Brain microvascular endothelial cell (primary cell): ENCODE data around the gene DIP2B.
A peak's percentile ranks its signal among the peaks of the same experiment; 100 is the strongest.

Experiments
- DNase-seq: peaks from one replicate; pipeline ENCODE4 v3.0.0-alpha.2; 2020
- H3K27ac ChIP-seq: fragments of 250-450 bp; sonication (Bioruptor Pico); 2 replicates; pipeline ENCODE4 v1.5.1; 2020; ENCODE audit warnings: mild to moderate bottlenecking, moderate library complexity
- H3K27me3 ChIP-seq: fragments of 250-450 bp; sonication (Bioruptor Pico); replicated peaks from 2 replicates; pipeline ENCODE4 v1.5.1; 2020; ENCODE audit warnings: mild to moderate bottlenecking
- H3K36me3 ChIP-seq: fragments of 250-450 bp; sonication (Bioruptor Pico); replicated peaks from 2 replicates; pipeline ENCODE4 v1.5.1; 2020; ENCODE audit warnings: mild to moderate bottlenecking
- H3K4me3 ChIP-seq: 2 replicates; pipeline ENCODE4 v1.5.1; 2011; ENCODE audit warnings: low read depth, mild to moderate bottlenecking, control low read depth, low read length, moderate library complexity
- in situ Hi-C: cut with HindIII; loops from 2 replicates; pipeline ENCODE4 v1.10.0; 2017; ENCODE audit warnings: low sequenced_read_pairs, low pct_ligation_motif_present
- TF ChIP-seq, protein P1 (sequence below): IDR thresholded peaks from 2 replicates; pipeline ENCODE4 v1.5.1; 2011; ENCODE audit warnings: low read depth, mild to moderate bottlenecking, moderate library complexity, low read length, control low read depth, inconsistent platforms; ENCODE audit errors: missing control alignments

DIP2B gene, protein sequence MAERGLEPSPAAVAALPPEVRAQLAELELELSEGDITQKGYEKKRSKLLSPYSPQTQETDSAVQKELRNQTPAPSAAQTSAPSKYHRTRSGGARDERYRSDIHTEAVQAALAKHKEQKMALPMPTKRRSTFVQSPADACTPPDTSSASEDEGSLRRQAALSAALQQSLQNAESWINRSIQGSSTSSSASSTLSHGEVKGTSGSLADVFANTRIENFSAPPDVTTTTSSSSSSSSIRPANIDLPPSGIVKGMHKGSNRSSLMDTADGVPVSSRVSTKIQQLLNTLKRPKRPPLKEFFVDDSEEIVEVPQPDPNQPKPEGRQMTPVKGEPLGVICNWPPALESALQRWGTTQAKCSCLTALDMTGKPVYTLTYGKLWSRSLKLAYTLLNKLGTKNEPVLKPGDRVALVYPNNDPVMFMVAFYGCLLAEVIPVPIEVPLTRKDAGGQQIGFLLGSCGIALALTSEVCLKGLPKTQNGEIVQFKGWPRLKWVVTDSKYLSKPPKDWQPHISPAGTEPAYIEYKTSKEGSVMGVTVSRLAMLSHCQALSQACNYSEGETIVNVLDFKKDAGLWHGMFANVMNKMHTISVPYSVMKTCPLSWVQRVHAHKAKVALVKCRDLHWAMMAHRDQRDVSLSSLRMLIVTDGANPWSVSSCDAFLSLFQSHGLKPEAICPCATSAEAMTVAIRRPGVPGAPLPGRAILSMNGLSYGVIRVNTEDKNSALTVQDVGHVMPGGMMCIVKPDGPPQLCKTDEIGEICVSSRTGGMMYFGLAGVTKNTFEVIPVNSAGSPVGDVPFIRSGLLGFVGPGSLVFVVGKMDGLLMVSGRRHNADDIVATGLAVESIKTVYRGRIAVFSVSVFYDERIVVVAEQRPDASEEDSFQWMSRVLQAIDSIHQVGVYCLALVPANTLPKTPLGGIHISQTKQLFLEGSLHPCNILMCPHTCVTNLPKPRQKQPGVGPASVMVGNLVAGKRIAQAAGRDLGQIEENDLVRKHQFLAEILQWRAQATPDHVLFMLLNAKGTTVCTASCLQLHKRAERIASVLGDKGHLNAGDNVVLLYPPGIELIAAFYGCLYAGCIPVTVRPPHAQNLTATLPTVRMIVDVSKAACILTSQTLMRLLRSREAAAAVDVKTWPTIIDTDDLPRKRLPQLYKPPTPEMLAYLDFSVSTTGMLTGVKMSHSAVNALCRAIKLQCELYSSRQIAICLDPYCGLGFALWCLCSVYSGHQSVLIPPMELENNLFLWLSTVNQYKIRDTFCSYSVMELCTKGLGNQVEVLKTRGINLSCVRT (N-terminal part only)

DNA sequence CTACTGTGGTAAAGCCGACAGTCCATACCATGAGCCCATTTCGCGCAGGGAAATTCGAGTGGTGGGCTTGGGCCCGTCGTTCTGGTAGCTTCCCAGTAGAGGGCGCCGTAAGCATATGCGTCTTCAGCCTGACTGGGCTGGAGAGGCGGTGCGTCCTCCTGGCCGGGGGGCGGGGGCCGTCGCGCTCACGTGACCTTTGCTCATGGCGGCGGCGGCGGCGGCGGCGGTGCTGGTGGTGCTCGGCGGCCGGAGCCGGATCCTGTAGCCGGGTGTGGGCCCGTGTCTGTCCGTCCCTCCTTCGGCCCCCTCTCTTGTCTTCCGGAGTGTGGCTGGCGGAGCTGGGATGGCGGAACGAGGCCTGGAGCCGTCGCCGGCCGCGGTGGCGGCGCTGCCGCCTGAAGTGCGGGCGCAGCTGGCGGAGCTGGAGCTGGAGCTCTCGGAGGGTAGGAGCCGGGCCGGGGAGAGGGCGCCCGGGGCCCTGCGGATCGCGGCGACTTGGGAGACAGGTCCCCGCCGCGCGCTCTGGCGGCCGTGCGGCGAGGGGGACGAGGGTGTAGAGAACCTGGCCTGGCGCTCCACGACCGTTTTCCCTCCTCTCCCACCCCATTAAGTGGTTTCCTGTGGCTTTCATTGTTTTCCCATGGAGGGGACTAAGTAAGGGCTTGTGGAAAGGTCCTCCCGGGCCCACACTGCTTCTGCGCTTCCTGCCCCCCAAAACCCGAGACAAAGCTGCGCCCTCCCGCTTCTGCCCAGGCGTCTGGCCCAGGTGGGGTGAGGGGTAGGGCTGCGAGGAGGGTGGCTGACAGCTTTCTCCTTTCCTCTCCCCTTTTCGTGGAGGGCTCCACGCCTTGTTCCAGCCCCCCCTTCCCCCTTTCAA, at the start of gene DIP2B:
DIP2B (plus strand) TSS at position 188 of the 877 bp plus-strand sequence; CDS start at position 344, 156 bp downstream.
- Histone ChIP-seq H3K27ac (peak within 1 kb of the TSS; percentile 67), H3K4me3 (peak within 1 kb of the TSS; percentile 87), H3K36me3 (no peaks in the 10 kb centered on the region), H3K27me3 (no peaks in the 10 kb centered on the region)
- TF ChIP-seq, protein P1, sequence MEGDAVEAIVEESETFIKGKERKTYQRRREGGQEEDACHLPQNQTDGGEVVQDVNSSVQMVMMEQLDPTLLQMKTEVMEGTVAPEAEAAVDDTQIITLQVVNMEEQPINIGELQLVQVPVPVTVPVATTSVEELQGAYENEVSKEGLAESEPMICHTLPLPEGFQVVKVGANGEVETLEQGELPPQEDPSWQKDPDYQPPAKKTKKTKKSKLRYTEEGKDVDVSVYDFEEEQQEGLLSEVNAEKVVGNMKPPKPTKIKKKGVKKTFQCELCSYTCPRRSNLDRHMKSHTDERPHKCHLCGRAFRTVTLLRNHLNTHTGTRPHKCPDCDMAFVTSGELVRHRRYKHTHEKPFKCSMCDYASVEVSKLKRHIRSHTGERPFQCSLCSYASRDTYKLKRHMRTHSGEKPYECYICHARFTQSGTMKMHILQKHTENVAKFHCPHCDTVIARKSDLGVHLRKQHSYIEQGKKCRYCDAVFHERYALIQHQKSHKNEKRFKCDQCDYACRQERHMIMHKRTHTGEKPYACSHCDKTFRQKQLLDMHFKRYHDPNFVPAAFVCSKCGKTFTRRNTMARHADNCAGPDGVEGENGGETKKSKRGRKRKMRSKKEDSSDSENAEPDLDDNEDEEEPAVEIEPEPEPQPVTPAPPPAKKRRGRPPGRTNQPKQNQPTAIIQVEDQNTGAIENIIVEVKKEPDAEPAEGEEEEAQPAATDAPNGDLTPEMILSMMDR: peak; percentile 90
- in situ Hi-C loops: no loop called here
- peak; percentile 91 for DNase-seq

DNA sequence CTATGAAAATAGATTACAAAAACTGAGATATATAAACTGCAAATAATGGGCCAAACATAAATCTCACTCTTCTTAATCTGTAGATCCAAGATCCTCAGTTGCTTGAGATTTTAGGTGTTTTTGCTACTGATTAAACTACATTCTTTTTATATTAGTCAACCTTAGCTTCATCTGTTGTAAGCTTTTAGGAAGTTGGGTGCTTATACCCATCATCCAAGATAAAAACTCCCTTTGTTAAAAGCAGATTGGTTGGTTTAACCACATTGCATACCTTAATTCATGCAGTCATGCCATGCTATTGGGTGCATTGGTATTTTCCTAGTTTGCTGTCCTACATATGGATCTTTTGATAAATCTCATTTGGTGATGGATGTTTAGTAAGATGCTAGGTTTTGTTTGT, 46.2 kb upstream of the DIP2B start:
- no peaks in the 10 kb centered on the region for H3K27me3 ChIP-seq
- no peak overlapping the region for H3K4me3 ChIP-seq
- peaks cover 26% of the 10 kb centered on the region for H3K36me3 ChIP-seq
- TF ChIP-seq, protein P1: no peak
- in situ Hi-C loops: no loop called here
- no peak overlapping the region for H3K27ac ChIP-seq
- no peak for DNase-seq

DNA sequence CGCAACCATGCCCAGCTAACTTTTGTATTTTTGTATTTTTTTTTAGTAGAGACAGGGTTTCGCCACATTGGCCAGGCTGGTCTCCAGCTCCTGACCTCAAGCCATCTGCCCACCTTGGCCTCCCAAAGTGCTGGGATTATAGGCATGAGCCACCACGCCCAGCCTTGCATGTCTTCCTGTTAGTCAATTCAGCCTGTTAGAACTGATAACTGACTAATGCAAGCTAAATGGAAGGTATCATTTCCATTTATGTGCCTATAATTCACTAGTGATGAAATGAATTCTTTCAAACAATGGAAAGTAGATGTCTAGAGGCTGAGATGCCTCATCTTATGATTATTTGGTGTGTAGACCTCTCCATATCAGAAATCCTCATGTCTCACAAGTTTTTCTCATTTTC, 37.3 kb upstream of the DIP2B start:
- TF ChIP-seq, protein P1: no peak
- Histone ChIP-seq H3K36me3 (peaks cover 37% of the 10 kb centered on the region), H3K27ac (no peak overlapping the region), H3K4me3 (no peak overlapping the region), H3K27me3 (no peaks in the 10 kb centered on the region)
- no peak for DNase-seq
- in situ Hi-C loops: no loop called here

DNA sequence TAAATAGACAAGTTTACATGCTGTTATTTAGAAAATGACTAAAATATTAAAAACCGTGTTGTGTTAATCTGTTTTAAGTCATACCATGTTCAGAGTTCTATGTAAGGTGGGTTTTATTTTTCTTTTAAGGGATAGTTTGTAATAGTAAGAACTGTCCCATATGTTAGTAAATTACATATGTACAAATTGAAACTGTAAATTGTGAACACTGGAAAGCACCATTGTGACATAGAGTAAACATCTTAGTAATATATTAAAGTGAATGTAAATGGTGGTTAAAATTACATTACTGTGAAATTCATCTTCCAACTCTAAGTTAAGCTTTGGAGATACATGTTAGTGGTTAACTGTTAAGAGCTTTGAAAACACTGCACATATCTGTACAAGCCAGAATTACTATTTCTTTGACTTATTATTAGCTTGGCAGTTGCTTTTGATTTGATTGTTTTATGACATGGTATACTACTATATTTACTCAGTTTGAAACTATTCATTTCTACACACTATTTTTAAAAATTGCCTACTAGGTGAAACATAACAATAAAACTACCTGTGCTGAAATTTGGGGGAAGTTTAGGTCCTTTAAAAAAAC, 27.4 kb upstream of the DIP2B start:
- H3K27ac ChIP-seq: no peak overlapping the region
- TF ChIP-seq, protein P1: no peak
- peaks cover 40% of the 10 kb centered on the region for H3K36me3 ChIP-seq
- in situ Hi-C loops: no loop called here
- H3K27me3 ChIP-seq: no peaks in the 10 kb centered on the region
- no peak overlapping the region for H3K4me3 ChIP-seq
- no peak for DNase-seq

DNA sequence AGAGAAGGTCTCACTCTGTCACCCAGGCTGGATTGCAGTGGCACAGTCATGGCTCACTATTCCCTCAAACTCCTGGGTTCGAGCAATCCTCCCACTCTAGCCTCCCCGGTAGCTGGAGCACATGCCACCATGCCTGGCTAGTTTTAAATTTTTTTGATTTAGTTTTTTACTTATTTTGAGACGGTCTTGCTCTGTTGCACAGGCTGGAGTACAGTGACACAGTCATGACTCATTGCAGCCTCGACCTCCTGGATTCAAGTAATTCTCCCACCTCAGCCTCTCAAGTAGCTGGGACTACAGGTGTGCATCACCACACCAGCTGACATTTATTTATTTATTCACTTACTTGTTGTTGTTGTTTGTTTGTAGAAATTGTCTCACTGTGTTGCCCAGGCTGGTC, 22.2 kb upstream of the DIP2B start:
- DNase-seq: peak; percentile 16
- in situ Hi-C loops: no loop called here
- TF ChIP-seq, protein P1: no peak
- Histone ChIP-seq H3K36me3 (no peaks in the 10 kb centered on the region), H3K27ac (no peak overlapping the region), H3K4me3 (no peak overlapping the region), H3K27me3 (no peaks in the 10 kb centered on the region)
